NCI-H146 treated with DMSO at 0.1 percent for 48 hours (cell line): Measurements from ENCODE around the gene ACSF3.

ENCODE experiments used
- DNase-seq: peaks from one replicate; lab custom pipeline; 2025; ENCODE audit not compliant: unreplicated experiment; lab: John Stamatoyannopoulos, UW

Gene ACSF3

GRCh38 chr16:89108416-89108815, 14.8 kb downstream of the ACSF3 start:
- no peak for DNase-seq

GRCh38 chr16:89110641-89111040, 17.0 kb downstream of the ACSF3 start:
- no peak for DNase-seq

GRCh38 chr16:89111263-89111662, 17.6 kb downstream of the ACSF3 start:
- no peak for DNase-seq

- no peak for DNase-seq
Measured at GRCh38 chr16:89112377-89113151, 18.9 kb downstream of the ACSF3 start.

GRCh38 chr16:89113152-89113547, 19.5 kb downstream of the ACSF3 start:
- no peak for DNase-seq

- no peak for DNase-seq
Measured at GRCh38 chr16:89113661-89114060, 20.0 kb downstream of the ACSF3 start.

- no peak for DNase-seq
Measured at GRCh38 chr16:89114159-89114981, 20.7 kb downstream of the ACSF3 start.

- no peak for DNase-seq
Measured at GRCh38 chr16:89115216-89115861, 21.7 kb downstream of the ACSF3 start.

GRCh38 chr16:89116341-89117226, 22.9 kb downstream of the ACSF3 start:
- DNase-seq: no peak

- DNase-seq: no peak
Measured at GRCh38 chr16:89117227-89117974, 23.7 kb downstream of the ACSF3 start.

- DNase-seq: no peak
Measured at GRCh38 chr16:89117975-89118289, 24.3 kb downstream of the ACSF3 start.

- DNase-seq: no peak
Measured at GRCh38 chr16:89118361-89119165, 24.9 kb downstream of the ACSF3 start.

- DNase-seq: no peak
Measured at GRCh38 chr16:89119166-89119621, 25.5 kb downstream of the ACSF3 start.

- DNase-seq: no peak
Measured at GRCh38 chr16:89119661-89120141, 26.0 kb downstream of the ACSF3 start.

GRCh38 chr16:89120281-89120680, 26.6 kb downstream of the ACSF3 start:
- no peak for DNase-seq

- no peak for DNase-seq
Measured at GRCh38 chr16:89120921-89121351, 27.3 kb downstream of the ACSF3 start.

GRCh38 chr16:89121691-89122321, 28.2 kb downstream of the ACSF3 start:
- no peak for DNase-seq

GRCh38 chr16:89122322-89122851, 28.7 kb downstream of the ACSF3 start:
- peak; percentile 41 for DNase-seq
